Measurements from ENCODE around the gene FAM9C.

GRCh38 chrX:13043938-13044337 is 482 bp downstream of the FAM9C start:
- no peak for TF ChIP-seq CTCF (IDR thresholded peaks at IDR 0.05)
- no peak for TF ChIP-seq POLR2A (IDR thresholded peaks at IDR 0.05)

All from prostate gland (tissue), 2 donors.